GM18498 (cell line): ENCODE measurements around the gene FAAH.

Experiments
- ATAC-seq: cut with Tn5 transposase; IDR thresholded peaks from one replicate; pipeline ENCODE4 v1.9.1; 2021; ENCODE audit warnings: mild to moderate bottlenecking, moderate library complexity; ENCODE audit not compliant: unreplicated experiment

FAAH gene

DNA sequence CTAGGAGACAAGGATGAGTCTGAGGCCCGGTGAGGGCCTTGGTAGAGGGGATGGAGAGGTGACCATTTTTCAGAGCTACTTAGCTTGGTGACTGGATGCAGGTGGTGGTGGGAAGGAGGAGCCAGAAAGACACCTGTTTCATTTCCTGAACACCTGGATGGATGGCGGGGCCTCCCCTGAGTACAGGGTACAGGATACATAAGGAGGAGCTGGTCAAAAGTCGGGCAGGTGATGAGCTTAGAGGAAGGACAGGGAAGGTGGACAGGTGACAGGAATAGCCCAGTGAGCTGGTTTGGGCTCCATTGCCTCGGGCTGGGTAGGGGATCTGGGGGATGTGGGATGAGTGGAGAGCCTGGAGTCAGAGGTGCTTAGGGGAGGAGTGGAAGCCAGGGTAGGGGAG is 6.3 kb downstream of the FAAH start:
- no peak for ATAC-seq

DNA sequence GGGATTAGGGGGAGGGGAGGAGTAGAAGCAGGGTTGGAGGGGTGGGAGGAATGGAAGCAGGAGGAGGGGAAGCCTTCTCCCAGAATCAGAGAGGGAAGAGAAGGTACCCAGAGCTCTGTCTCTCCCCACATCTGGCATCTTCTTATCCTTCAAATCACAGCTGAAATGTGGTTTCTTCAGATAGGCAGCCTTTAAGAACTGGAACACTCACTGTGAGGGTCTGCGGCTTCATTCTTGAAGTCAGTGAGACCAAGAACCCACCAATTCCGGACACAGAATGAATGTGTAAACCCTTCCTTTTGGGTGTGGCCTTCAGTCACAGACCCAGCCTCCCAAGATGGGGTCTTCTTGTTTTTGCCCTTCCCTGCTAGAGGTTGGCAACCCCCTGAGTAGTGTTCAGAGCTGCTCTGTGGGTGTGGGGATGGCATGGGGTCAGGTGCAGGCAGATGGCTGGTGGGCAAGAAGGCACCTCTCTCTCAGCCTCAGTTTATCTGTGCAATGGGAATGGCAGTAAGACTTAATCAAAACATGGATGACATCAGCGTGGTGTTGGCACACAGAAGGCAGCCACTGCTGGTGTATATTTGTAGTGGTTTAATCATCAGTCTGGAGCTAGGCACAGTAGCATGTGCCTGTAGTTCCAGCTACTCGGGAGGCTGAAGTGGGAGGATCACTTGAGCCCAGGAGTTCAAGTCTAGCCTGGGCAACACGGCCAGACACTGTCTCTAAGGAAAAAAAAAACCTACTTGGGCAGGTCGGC is 7.2 kb downstream of the FAAH start:
- no peak for ATAC-seq

DNA sequence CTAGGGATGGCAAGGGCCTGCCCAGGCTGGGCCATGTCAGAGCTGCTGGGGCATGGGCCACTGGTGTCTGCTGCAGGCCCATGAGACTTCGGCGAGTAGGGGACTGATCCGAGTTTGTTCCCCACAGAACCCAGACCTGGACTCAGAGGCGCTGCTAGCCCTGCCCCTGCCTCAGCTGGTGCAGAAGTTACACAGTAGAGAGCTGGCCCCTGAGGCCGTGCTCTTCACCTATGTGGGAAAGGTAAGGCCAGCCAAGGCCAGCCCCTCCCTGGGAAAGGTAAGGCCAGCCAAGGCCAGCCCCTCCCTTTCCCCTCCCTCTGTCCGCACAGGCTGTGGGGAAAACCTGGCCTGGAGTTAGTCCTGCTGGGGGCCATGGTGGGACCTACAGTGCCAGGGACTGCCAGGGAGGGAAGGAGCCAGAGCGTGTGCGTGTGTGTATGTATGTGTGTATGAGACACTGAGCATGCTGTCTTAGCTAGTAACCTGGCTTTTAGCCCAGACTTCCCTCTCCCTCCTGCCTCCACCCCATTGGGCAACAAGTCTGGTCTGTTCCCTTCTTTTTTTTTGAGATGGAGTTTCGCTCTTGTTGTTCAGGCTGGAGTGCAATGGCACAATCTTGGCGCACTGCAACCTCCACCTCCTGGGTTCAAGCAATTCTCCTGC is 8.0 kb downstream of the FAAH start:
- no peak for ATAC-seq

DNA sequence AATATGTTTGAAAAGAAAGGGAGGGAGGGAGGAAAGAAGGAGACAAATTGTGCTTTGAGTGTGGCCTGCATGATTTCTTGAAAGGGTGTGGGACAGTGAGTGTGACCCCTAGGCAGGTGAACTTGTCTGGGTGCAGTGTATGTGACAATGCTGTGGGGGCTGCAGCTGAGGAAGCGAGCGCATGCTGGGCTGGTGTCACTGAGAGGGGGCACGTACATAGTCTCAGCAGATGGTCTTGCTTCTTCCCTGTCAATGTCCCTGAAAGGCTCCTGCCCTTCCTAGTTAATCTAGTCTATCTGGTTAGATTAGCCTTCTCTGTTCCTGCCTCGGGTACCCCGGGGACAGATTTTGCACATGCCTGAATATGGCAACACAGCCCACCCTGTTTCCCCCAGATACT is 9.8 kb downstream of the FAAH start:
- no peak for ATAC-seq

DNA sequence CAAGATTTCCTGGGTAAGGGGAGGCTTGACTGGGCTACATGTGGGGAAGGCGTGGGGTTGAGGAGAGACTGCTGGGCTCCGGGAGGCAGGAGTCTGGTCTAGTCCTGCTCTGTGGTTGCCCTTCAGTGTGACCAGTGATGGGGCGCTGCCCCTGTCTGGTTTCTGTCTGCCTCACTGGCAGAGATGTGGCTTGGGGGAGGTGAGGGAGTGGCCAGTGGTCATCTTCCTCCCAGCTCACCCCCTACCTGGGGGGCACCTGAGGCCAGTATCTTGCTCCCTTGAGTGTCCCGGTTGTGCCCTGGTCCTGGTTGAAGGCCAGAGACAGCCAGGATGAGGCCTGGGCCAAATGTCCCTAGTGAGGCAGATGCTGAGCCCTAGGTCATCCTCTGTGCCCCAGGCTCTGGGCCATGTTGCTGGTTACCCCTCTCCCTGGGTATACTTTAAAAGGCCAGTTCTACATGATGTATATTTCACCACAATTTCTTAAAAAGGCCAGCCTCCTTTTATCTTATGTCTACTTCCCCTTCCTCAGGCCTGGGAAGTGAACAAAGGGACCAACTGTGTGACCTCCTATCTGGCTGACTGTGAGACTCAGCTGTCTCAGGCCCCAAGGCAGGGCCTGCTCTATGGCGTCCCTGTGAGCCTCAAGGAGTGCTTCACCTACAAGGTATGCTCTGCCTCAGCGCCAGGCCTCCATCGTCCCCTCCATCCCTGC is 10.5 kb downstream of the FAAH start:
- no peak for ATAC-seq

DNA sequence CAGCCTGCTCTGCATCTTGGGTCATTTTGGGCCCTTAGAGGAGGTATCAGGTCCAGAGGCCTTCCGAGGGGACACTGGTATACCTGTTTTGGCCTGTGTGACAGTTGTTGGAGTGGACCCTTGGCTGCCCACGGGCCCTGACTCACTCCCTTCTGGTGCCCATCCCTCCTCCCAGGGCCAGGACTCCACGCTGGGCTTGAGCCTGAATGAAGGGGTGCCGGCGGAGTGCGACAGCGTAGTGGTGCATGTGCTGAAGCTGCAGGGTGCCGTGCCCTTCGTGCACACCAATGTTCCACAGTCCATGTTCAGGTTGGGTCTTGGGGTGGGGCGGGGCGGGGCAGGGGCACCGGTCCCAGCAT is 11.1 kb downstream of the FAAH start:
- no peak for ATAC-seq

DNA sequence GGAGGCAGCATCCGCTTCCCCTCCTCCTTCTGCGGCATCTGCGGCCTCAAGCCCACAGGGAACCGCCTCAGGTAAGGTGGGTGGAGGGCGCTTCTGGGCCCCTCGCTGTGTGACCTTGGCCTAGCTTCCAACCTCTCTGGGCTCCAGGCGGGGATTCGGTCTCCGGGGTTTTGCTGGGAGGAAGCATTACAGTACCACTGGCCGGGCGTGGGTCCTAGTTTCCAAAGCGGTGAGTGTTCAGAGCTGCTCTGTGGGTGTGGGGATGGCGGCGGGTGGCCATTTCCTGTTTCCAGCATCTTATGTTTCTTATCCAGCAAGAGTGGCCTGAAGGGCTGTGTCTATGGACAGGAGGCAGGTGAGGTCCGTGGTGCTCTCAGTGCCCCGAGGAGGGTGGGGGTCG is 11.6 kb downstream of the FAAH start:
- ATAC-seq: no peak

DNA sequence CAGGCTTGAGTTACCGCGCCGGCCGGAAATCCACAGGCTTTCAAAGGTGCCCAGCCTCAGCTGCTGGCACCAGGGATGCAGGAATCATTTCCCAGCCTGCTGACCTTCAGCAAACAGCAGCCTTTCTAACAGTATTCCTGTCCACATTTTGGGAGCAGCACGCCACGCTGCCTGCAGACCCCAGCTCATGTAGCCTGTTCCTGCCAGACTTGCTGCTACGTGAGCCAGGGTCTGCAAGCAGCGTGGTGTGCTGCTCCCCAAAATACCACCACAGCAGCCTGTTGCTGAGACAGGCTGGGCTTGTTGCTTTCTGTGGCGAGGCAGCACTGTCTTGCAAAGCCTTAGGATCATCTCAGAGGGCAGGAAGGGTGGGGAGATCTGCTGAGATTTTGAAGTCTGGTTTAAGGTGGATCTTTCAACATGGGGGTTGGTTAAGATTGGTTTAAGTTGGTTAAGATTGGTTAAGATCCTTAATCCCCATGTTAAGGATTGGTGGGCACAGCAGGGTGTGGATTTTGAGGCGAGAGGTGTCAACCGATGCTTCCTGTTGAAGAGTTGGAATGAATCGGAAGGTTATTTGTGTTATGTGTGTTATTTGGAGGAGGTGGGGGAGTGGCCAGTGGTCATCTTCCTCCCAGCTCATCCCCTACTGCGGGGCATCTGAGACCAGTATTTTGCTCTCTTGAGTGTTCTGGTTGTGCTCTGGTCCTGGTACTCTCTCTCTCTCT is 12.9 kb downstream of the FAAH start:
- no peak for ATAC-seq

DNA sequence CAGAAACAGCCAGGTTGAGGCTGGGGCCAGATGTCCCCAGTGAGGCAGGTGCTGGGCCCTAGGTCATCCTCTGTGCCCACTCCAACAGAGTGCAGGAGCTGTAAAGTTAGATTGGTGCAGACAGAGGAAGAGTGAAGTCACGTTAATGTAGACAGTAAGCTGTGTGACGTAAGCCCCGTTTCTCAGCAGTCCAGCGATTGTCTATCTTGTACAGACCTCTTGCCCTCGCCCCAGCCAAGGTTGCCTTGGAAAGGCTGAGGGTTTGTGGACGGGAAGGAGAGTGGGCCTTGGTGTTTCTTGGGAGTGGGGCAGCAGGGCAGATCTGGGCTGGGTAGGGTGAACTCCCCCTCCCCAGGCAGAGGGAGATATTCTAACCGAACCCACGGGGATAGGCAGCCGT is 13.5 kb downstream of the FAAH start:
- ATAC-seq: no peak

DNA sequence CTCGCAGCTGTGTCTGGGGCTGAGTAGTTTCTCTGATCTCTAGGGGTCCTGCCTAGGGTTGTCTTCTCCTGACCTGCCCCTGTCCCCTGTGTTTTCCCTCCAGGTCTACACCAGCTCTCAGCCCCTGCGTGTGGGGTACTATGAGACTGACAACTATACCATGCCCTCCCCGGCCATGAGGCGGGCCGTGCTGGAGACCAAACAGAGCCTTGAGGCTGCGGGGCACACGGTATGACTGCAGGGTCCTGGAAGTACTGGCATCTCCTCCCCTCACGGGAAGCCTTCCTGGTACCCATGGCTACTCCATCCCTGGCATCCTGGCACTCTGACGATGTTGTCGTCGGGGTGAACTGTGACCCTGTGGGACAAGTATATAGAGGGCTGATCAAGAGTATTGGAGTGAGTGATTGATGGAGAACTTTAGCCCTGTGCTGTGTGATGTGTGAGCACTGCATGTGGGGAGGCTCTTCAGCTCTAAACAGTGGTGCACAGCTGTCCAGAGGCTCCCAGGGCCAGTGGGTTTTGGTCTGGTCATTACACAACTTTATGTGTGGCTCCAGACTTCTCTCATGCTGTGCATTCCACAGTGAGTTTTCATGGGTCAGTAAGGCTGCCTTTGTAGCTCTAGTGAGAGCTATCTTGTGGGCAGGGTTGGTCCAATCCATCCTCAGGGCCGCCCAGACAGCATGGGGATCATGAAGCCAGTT is 14.4 kb downstream of the FAAH start:
- ATAC-seq: no peak

DNA sequence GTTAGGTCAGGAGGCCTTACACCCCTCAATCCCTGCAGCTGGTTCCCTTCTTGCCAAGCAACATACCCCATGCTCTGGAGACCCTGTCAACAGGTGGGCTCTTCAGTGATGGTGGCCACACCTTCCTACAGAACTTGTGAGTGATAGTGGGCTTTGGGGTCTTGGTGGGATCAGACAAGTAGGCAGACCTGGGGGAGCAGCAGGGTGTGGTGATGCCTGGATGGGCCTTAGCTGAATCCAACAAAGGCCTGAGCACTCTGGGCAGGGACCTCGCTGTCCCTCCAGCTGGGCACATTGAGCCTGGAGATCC is 14.9 kb downstream of the FAAH start:
- no peak for ATAC-seq

DNA sequence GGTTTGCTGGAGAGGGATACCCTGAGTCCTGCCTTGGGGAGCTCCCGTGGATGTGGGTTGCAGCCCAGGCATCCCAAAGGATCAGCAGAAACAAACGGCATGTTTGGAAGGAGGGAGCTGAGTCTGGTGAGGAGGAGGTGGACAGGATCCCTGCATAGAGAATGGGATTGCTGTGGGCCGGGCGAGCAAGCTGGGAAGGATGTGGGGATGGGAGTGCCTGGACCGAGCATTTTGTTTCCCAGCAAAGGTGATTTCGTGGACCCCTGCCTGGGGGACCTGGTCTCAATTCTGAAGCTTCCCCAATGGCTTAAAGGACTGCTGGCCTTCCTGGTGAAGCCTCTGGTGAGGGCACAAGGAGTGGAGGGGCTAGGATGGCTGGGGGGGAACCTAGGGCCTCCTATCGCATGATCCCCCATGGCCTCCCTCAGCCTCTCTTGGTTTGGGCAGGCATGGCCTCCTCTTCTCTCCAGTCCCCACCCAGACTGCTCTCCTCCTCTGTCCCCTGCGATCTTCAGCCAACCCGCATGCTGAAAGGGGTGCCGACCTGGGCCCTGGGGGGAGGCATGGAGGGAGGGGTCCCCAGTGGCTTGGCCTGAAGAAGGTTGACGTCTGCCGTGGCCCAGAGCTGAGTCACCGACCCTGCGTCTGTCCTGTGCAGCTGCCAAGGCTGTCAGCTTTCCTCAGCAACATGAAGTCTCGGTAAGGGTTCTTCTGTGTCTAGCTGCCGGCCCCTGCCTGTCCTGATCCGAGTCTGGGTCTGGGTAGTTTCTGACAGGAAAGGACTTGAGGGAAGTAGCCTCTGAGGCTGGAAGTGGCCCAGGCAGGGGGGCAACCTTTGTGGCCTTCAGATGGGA is 16.3 kb downstream of the FAAH start:
- no peak for ATAC-seq

DNA sequence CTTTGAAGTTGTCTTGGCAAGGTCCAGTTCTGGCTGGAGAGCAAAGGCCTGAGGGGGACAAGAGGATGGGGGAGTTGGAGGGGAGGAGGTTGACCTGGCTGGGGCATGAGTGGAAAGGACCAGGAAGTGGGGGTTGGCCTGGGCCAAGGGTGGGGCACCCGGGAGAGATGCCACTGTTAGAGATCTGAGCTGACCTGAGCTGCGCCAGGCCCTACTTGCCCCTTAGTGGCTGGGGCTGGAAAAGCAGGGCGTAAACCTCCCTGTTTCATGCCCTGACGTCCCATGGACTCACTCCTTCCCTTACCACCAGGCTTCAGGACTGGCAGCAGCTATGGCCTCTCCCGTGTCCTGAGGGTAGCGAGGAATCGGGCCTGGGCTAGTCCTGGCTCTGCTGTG is 16.9 kb downstream of the FAAH start:
- no peak for ATAC-seq

DNA sequence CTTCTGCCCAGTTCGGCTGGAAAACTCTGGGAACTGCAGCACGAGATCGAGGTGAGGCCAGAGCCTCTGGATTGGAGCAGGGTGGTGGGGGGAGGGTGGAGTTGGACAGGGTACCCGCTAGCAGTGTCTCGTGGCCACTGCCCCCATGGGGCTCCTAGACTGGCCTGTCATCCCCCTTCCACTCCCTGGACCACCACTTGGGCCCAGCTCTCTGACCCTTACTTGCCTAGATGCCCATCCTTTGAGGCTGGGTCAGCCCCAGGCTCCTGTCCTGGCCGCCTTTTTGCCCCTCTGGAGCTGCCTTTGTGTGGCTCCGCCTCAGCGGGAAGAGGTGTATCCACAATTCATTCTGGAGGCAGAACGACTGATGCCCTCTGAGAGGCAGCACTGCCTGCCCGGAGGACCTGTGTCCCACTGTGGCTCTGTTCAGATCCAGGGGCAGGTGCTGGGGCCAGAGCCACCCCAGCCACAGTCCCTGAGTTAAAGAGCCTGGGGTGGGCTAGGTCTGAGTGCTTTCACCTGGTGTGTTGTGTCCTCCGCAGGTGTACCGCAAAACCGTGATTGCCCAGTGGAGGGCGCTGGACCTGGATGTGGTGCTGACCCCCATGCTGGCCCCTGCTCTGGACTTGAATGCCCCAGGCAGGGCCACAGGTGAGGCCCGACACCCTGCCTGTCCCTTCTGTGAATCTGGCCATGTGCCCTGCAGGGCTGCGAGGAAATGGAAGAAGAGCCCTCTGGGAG is 17.7 kb downstream of the FAAH start:
- ATAC-seq: no peak

DNA sequence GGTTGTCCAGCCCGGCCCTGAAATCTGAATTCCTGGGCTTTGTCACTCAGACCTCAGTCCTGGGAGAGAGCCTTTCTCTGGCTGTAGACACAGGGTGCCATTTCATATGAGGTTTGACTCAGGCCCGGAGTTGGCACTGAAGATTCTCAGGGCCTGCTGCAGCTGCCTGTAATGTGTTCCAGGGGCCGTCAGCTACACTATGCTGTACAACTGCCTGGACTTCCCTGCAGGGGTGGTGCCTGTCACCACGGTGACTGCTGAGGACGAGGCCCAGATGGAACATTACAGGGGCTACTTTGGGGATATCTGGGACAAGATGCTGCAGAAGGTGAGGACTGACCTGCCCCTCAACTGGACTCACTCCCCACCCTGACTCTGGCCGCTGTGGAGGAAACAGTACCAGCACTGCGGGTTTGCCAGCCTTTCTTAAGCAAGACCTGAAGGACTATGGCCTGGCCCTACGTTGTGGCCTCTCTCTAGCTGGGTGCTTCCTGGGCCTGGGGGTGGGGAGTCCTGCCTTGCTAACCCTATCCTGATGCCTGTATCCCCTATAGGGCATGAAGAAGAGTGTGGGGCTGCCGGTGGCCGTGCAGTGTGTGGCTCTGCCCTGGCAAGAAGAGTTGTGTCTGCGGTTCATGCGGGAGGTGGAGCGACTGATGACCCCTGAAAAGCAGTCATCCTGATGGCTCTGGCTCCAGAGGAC is 18.9 kb downstream of the FAAH start:
- no peak for ATAC-seq

DNA sequence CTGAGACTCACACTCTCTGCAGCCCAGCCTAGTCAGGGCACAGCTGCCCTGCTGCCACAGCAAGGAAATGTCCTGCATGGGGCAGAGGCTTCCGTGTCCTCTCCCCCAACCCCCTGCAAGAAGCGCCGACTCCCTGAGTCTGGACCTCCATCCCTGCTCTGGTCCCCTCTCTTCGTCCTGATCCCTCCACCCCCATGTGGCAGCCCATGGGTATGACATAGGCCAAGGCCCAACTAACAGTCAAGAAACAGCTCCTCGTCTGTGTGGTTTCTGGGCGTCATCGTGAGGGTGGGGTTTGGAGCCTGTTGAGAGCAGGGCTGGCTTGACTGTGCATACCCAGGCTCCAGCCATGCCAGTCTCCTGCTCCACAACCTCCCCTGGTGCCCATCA is 19.5 kb downstream of the FAAH start:
- ATAC-seq: peak; percentile 43

DNA sequence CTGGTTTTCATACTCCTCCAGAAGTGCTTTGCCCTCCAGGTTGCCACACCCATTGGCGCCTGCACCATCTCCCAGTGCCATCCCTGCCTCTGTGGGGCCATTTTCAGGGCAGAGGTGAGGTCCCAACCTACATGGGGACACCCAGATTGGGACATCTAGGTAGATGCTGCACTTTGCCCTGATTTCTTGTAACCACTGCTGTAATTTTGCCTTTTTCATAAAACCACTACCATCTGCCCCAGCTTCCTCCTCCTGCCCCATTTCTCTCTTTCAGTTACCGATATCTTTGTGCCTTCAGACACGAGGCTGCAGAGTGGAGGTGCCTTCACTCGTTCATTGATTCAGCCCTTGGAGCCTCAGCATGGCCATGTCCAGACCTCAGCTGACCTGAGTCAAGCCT is 21.4 kb downstream of the FAAH start:
- no peak for ATAC-seq

DNA sequence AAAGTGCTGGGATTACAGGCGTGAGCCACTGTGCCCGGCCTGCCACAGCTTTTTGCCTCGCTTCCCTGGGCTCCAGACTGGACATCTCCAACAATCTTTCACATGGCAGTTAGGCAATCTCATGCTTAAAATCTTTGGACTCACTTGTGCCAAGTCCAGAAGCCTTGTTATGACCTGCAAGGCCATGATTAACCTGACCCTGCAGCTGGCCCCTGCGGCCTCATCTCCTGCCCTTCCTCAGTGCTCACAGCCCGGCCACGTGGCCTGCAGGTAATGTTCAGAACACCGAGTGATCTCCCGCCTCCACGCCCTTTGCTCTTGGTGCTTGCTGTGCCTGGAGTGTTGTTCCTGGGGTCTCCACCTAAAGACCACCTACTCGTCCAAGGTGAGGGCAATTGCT is 24.9 kb downstream of the FAAH start:
- no peak for ATAC-seq

DNA sequence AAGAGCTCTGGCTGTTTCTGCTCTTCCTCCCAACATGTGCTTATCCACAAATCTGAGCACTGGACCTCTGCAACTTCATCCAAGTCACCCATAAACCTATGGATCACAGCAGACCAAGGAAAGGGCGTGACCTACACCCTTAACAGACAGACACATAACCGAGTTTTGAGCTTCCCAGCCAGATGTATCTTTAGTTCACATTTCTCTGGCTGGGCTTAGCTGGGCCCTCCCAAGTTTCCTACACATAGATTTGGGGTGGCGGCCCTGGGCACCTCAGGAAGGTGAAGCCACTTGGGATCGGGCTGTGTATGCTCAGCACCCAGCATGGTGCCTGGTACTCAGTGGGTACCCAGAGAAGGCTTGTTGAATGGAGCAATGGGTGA is 26.4 kb downstream of the FAAH start:
- ATAC-seq: no peak
